Immature natural killer cell (primary cell): ENCODE results near the gene LRP1B. TPM values are rescaled to one million over a fixed set of nuclear protein-coding genes. Genes with fewer than 3 reads are reported as not detected.

Experiments
- DNase-seq, 3 donors: peaks; one replicate each; pipeline ENCODE4 v3.0.0; 2022; ENCODE audit warnings: mixed read lengths in 1 of 3
- H3K27ac Mint-ChIP-seq, 6 donors: one replicate each; pipeline ENCODE4 v1.8.0; 2020; ENCODE audit warnings: mixed read lengths in 6 of 6, mild to moderate bottlenecking in 5 of 6, inconsistent platforms in 4 of 6, moderate library complexity in 3 of 6
- H3K27me3 Mint-ChIP-seq, 3 donors: one replicate each; pipeline ENCODE4 v1.8.0; 2020 to 2021; ENCODE audit warnings: low read depth in 3 of 3, mild to moderate bottlenecking in 3 of 3, mixed read lengths in 3 of 3, moderate library complexity in 3 of 3, inconsistent platforms in 1 of 3
- H3K36me3 Mint-ChIP-seq, 3 donors: one replicate each; pipeline ENCODE4 v1.8.0; 2020; ENCODE audit warnings: mixed read lengths in 3 of 3, inconsistent platforms in 2 of 3, mild to moderate bottlenecking in 2 of 3
- H3K4me1 Mint-ChIP-seq, 2 donors: one replicate each; pipeline ENCODE4 v1.8.0; 2020; ENCODE audit warnings: inconsistent platforms in 2 of 2, mild to moderate bottlenecking in 2 of 2, mixed read lengths in 2 of 2, moderate library complexity in 1 of 2
- H3K4me3 Mint-ChIP-seq, 5 donors: one replicate each; pipeline ENCODE4 v1.8.0; 2020; ENCODE audit warnings: mild to moderate bottlenecking in 5 of 5, mixed read lengths in 5 of 5, inconsistent platforms in 3 of 5, moderate library complexity in 3 of 5
- H3K9me3 Mint-ChIP-seq, 6 donors: one replicate each; pipeline ENCODE4 v1.8.0; 2020; ENCODE audit warnings: mild to moderate bottlenecking in 6 of 6, mixed read lengths in 6 of 6, inconsistent platforms in 4 of 6, moderate library complexity in 3 of 6
- polyA plus RNA-seq, 3 donors: library from polyadenylated mRNA; unstranded; fragments of 300-500 nt; fragmentation: Illumina TruSeq; gene quantifications; one replicate each; pipeline ENCODE4 v1.2.3, GENCODE V29; 2021

The LRP1B gene
- polyA plus RNA-seq, 3 donors from 2014 or later = not detected

GRCh38 chr2:141711627-141712026 is 419.2 kb downstream of the LRP1B start:
- Mint-ChIP-seq H3K4me3 (no peak overlapping the region), H3K4me1 (no peaks in the 10 kb centered on the region), H3K27ac (no peak overlapping the region), H3K9me3 (peaks cover 2 to 30% (median 5%) of the 10 kb centered on the region in 6 donors), H3K36me3 (no peaks in the 10 kb centered on the region), H3K27me3 (peaks cover 0 to 3% (median 0%) of the 10 kb centered on the region in 3 donors)
- no peak for DNase-seq

GRCh38 chr2:141710589-141711239 is 420.1 kb downstream of the LRP1B start:
- Mint-ChIP-seq H3K4me3 (no peak overlapping the region), H3K27me3 (peaks cover 0 to 3% (median 0%) of the 10 kb centered on the region in 3 donors), H3K36me3 (no peaks in the 10 kb centered on the region), H3K27ac (no peak overlapping the region), H3K4me1 (no peaks in the 10 kb centered on the region), H3K9me3 (peaks cover 3 to 30% (median 8%) of the 10 kb centered on the region in 6 donors)
- no peak for DNase-seq

GRCh38 chr2:141709756-141710155 is 421.1 kb downstream of the LRP1B start:
- Mint-ChIP-seq H3K4me3 (no peak overlapping the region), H3K27me3 (peaks cover 0 to 3% (median 0%) of the 10 kb centered on the region in 3 donors), H3K27ac (no peak overlapping the region), H3K36me3 (no peaks in the 10 kb centered on the region), H3K9me3 (peaks cover 3 to 33% (median 8%) of the 10 kb centered on the region in 6 donors), H3K4me1 (no peaks in the 10 kb centered on the region)
- no peak for DNase-seq

- Mint-ChIP-seq H3K36me3 (no peaks in the 10 kb centered on the region), H3K4me1 (no peaks in the 10 kb centered on the region), H3K27me3 (peaks cover 0 to 3% (median 0%) of the 10 kb centered on the region in 3 donors), H3K4me3 (no peak overlapping the region), H3K27ac (no peak overlapping the region), H3K9me3 (peaks cover 3 to 32% (median 6%) of the 10 kb centered on the region in 6 donors)
- no peak for DNase-seq
Measured at GRCh38 chr2:141707486-141707885, 423.3 kb downstream of the LRP1B start.

- no peak for DNase-seq
- H3K27me3 Mint-ChIP-seq = peaks cover 0 to 3% (median 0%) of the 10 kb centered on the region in 3 donors
- H3K4me3 Mint-ChIP-seq = no peak overlapping the region
- no peaks in the 10 kb centered on the region for H3K4me1 Mint-ChIP-seq
- peaks cover 0 to 39% (median 8%) of the 10 kb centered on the region in 6 donors for H3K9me3 Mint-ChIP-seq
- H3K36me3 Mint-ChIP-seq = no peaks in the 10 kb centered on the region
- no peak overlapping the region for H3K27ac Mint-ChIP-seq
Measured at GRCh38 chr2:141704541-141704940, 426.3 kb downstream of the LRP1B start.

GRCh38 chr2:141703501-141703900 is 427.3 kb downstream of the LRP1B start:
- H3K27ac Mint-ChIP-seq = no peak overlapping the region
- H3K36me3 Mint-ChIP-seq = no peaks in the 10 kb centered on the region
- H3K9me3 Mint-ChIP-seq = peaks cover 0 to 37% (median 6%) of the 10 kb centered on the region in 6 donors
- H3K4me3 Mint-ChIP-seq = no peak overlapping the region
- no peak for DNase-seq
- no peaks in the 10 kb centered on the region for H3K27me3 Mint-ChIP-seq
- H3K4me1 Mint-ChIP-seq = no peaks in the 10 kb centered on the region

- H3K36me3 Mint-ChIP-seq = no peaks in the 10 kb centered on the region
- H3K4me1 Mint-ChIP-seq = no peaks in the 10 kb centered on the region
- no peaks in the 10 kb centered on the region for H3K27me3 Mint-ChIP-seq
- no peak overlapping the region for H3K27ac Mint-ChIP-seq
- H3K4me3 Mint-ChIP-seq = no peak overlapping the region
- no peak for DNase-seq
- peaks cover 0 to 28% (median 6%) of the 10 kb centered on the region in 6 donors for H3K9me3 Mint-ChIP-seq
Measured at GRCh38 chr2:141701618-141702017, 429.2 kb downstream of the LRP1B start.

GRCh38 chr2:141699573-141699972 is 431.2 kb downstream of the LRP1B start:
- H3K9me3 Mint-ChIP-seq = peaks cover 0 to 33% (median 5%) of the 10 kb centered on the region in 6 donors

GRCh38 chr2:141698500-141698899 is 432.3 kb downstream of the LRP1B start:
- no peak for DNase-seq
- H3K36me3 Mint-ChIP-seq = no peaks in the 10 kb centered on the region

More at GRCh38 chr2:141699573-141699972, 431.2 kb downstream of the LRP1B start:
- H3K27me3 Mint-ChIP-seq = no peaks in the 10 kb centered on the region
- no peaks in the 10 kb centered on the region for H3K4me1 Mint-ChIP-seq
- no peaks in the 10 kb centered on the region for H3K36me3 Mint-ChIP-seq
- no peak for DNase-seq
- no peak overlapping the region for H3K4me3 Mint-ChIP-seq
- no peak overlapping the region for H3K27ac Mint-ChIP-seq

GRCh38 chr2:141697035-141697434 is 433.8 kb downstream of the LRP1B start:
- DNase-seq = no peak
- no peaks in the 10 kb centered on the region for H3K4me1 Mint-ChIP-seq
- no peaks in the 10 kb centered on the region for H3K27me3 Mint-ChIP-seq
- H3K27ac Mint-ChIP-seq = no peak overlapping the region
- no peaks in the 10 kb centered on the region for H3K36me3 Mint-ChIP-seq
- peaks cover 0 to 41% (median 5%) of the 10 kb centered on the region in 6 donors for H3K9me3 Mint-ChIP-seq
- H3K4me3 Mint-ChIP-seq = no peak overlapping the region

More at GRCh38 chr2:141698500-141698899, 432.3 kb downstream of the LRP1B start:
- Mint-ChIP-seq H3K4me1 (no peaks in the 10 kb centered on the region), H3K27ac (no peak overlapping the region), H3K4me3 (no peak overlapping the region), H3K9me3 (peaks cover 0 to 39% (median 4%) of the 10 kb centered on the region in 6 donors), H3K27me3 (no peaks in the 10 kb centered on the region)

- H3K27me3 Mint-ChIP-seq = no peaks in the 10 kb centered on the region
- no peaks in the 10 kb centered on the region for H3K4me1 Mint-ChIP-seq
- H3K27ac Mint-ChIP-seq = no peak overlapping the region
- no peak for DNase-seq
- H3K4me3 Mint-ChIP-seq = no peak overlapping the region
- no peaks in the 10 kb centered on the region for H3K36me3 Mint-ChIP-seq
- peaks cover 2 to 34% (median 8%) of the 10 kb centered on the region in 6 donors for H3K9me3 Mint-ChIP-seq
Measured at GRCh38 chr2:141694180-141694579, 436.6 kb downstream of the LRP1B start.

GRCh38 chr2:141692829-141693228 is 438.0 kb downstream of the LRP1B start:
- H3K36me3 Mint-ChIP-seq = no peaks in the 10 kb centered on the region
- peaks cover 2 to 34% (median 12%) of the 10 kb centered on the region in 6 donors for H3K9me3 Mint-ChIP-seq
- H3K27ac Mint-ChIP-seq = no peak overlapping the region
- no peak overlapping the region for H3K4me3 Mint-ChIP-seq
- no peaks in the 10 kb centered on the region for H3K27me3 Mint-ChIP-seq
- no peaks in the 10 kb centered on the region for H3K4me1 Mint-ChIP-seq
- DNase-seq = no peak

- no peak for DNase-seq
- no peak overlapping the region for H3K4me3 Mint-ChIP-seq
- H3K4me1 Mint-ChIP-seq = no peaks in the 10 kb centered on the region
- no peaks in the 10 kb centered on the region for H3K36me3 Mint-ChIP-seq
- H3K9me3 Mint-ChIP-seq = peaks cover 6 to 42% (median 13%) of the 10 kb centered on the region in 6 donors
- no peak overlapping the region for H3K27ac Mint-ChIP-seq
- H3K27me3 Mint-ChIP-seq = peaks cover 0 to 1% (median 0%) of the 10 kb centered on the region in 3 donors
Measured at GRCh38 chr2:141676139-141676538, 454.7 kb downstream of the LRP1B start.

- peaks cover 2 to 45% (median 23%) of the 10 kb centered on the region in 6 donors for H3K9me3 Mint-ChIP-seq
- peaks cover 0 to 4% (median 2%) of the 10 kb centered on the region in 3 donors for H3K27me3 Mint-ChIP-seq
- H3K4me1 Mint-ChIP-seq = no peaks in the 10 kb centered on the region
- H3K36me3 Mint-ChIP-seq = no peaks in the 10 kb centered on the region
- no peak overlapping the region for H3K4me3 Mint-ChIP-seq
- no peak overlapping the region for H3K27ac Mint-ChIP-seq
- DNase-seq = no peak
Measured at GRCh38 chr2:141666191-141666590, 464.6 kb downstream of the LRP1B start.

- Mint-ChIP-seq H3K4me1 (no peaks in the 10 kb centered on the region), H3K27me3 (peaks cover 0 to 4% (median 0%) of the 10 kb centered on the region in 3 donors), H3K36me3 (no peaks in the 10 kb centered on the region), H3K4me3 (no peak overlapping the region), H3K9me3 (peaks cover 4 to 55% (median 34%) of the 10 kb centered on the region in 6 donors), H3K27ac (no peak overlapping the region)
- no peak for DNase-seq
Measured at GRCh38 chr2:141660232-141660631, 470.6 kb downstream of the LRP1B start.
